GM12874 (cell line): ENCODE measurements around the gene KCNMB2.

Source experiments
- CTCF ChIP-seq: IDR thresholded peaks from 2 replicates; pipeline ENCODE4 v1.5.1; 2011; ENCODE audit warnings: low read depth, mild to moderate bottlenecking, control low read depth, low read length, moderate library complexity; ENCODE audit not compliant: insufficient read depth

The KCNMB2 gene

GRCh38 chr3:178684881-178685590 is 148.8 kb downstream of the KCNMB2 start:
- no peak for TF ChIP-seq CTCF

GRCh38 chr3:178685591-178685906 is 149.3 kb downstream of the KCNMB2 start:
- TF ChIP-seq CTCF, result no peak

- TF ChIP-seq CTCF, result no peak
Measured at GRCh38 chr3:178686826-178687225, 150.6 kb downstream of the KCNMB2 start.

GRCh38 chr3:178690571-178690970 is 154.3 kb downstream of the KCNMB2 start:
- TF ChIP-seq CTCF, result no peak

GRCh38 chr3:178699364-178699763 is 163.1 kb downstream of the KCNMB2 start:
- TF ChIP-seq CTCF, result no peak

GRCh38 chr3:178699810-178700209 is 163.6 kb downstream of the KCNMB2 start:
- no peak for TF ChIP-seq CTCF

- TF ChIP-seq CTCF, result no peak
Measured at GRCh38 chr3:178703268-178703975, 167.2 kb downstream of the KCNMB2 start.
